Measurements from ENCODE around the gene FBXO31. TPM values are rescaled to one million over a fixed set of nuclear protein-coding genes. Genes with fewer than 3 reads are reported as not detected.

Gene FBXO31
- total RNA-seq, 1 donor from 2014 or later: 93.3 TPM

GRCh38 chr16:87333581-87334331, 49.8 kb downstream of the FBXO31 start:
- no peaks in the 10 kb centered on the region for H3K27me3 ChIP-seq
- no peak overlapping the region for H3K4me3 ChIP-seq
- H3K9me3 ChIP-seq: no peaks in the 10 kb centered on the region
- H3K27ac ChIP-seq: no peak overlapping the region
- no peaks in the 10 kb centered on the region for H3K4me1 ChIP-seq
- H3K36me3 ChIP-seq: peaks cover 4 to 72% of the 10 kb centered on the region in 2 donors
- intact Hi-C loops (cut with DNase I): no loop called here
- TF ChIP-seq, protein P1, sequence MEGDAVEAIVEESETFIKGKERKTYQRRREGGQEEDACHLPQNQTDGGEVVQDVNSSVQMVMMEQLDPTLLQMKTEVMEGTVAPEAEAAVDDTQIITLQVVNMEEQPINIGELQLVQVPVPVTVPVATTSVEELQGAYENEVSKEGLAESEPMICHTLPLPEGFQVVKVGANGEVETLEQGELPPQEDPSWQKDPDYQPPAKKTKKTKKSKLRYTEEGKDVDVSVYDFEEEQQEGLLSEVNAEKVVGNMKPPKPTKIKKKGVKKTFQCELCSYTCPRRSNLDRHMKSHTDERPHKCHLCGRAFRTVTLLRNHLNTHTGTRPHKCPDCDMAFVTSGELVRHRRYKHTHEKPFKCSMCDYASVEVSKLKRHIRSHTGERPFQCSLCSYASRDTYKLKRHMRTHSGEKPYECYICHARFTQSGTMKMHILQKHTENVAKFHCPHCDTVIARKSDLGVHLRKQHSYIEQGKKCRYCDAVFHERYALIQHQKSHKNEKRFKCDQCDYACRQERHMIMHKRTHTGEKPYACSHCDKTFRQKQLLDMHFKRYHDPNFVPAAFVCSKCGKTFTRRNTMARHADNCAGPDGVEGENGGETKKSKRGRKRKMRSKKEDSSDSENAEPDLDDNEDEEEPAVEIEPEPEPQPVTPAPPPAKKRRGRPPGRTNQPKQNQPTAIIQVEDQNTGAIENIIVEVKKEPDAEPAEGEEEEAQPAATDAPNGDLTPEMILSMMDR (IDR thresholded peaks at IDR 0.05): no peak
- no peak for TF ChIP-seq POLR2A (IDR thresholded peaks at IDR 0.05)
- TF ChIP-seq POLR2AphosphoS5 (IDR thresholded peaks at IDR 0.05; ENCODE audit: insufficient read depth in 1 of 2, low read depth in 1 of 2): no peak
- DNase-seq (ENCODE audit: extremely low spot score in 2 of 2): no peak

DNA sequence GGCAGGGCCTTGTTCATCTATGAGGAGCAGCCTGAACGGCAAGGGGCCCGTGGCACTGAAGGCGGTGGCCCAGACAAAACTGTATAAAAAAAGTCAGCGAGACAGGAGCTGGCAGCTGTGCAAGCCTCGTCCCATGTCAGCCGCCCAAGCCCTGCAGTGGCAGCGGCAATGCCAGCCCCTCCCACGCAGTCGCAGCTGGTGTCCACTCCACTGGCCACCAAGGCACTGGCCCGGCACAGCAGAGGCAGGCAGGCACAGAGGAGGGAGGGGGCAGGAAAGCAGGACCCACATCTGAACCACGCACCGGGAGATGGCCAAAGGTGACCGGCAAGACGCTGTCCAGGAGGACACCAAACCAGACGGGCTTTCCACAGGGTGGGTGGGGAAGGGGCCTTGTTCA, 50.5 kb downstream of the FBXO31 start:
- no peak for DNase-seq (ENCODE audit: extremely low spot score in 2 of 2)
- Histone ChIP-seq H3K9me3 (no peaks in the 10 kb centered on the region), H3K36me3 (peaks cover 4 to 72% of the 10 kb centered on the region in 2 donors), H3K4me1 (no peaks in the 10 kb centered on the region), H3K4me3 (no peak overlapping the region), H3K27ac (no peak overlapping the region), H3K27me3 (no peaks in the 10 kb centered on the region)
- TF ChIP-seq, protein P1 (IDR thresholded peaks at IDR 0.05): no peak
- TF ChIP-seq POLR2AphosphoS5 (IDR thresholded peaks at IDR 0.05; ENCODE audit: insufficient read depth in 1 of 2, low read depth in 1 of 2) (no peak), POLR2A (IDR thresholded peaks at IDR 0.05) (no peak)
- intact Hi-C loops (cut with DNase I): no loop called here

DNA sequence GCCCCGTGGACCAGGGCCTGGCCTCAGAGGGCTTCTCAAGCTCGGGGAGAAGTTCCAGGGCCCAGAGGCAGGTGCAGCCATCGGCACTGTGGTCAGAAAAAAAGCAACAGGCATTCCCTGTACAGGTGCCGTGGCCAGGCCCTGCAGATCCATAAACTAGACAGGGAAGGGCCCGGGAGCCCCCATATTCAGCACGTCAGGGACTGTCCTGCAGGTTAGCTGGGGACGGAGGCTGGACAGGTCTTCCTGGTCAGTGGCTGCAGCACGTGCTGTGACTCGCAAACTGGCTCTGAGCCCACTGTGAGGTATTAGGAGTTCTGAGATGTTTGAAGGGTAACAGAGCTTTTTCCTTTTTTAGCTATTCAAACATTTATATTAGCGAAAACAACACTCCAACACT, 51.4 kb downstream of the FBXO31 start:
- no peak for DNase-seq (ENCODE audit: extremely low spot score in 2 of 2)
- Histone ChIP-seq H3K36me3 (peaks cover 4 to 74% of the 10 kb centered on the region in 2 donors), H3K27ac (no peak overlapping the region), H3K27me3 (no peaks in the 10 kb centered on the region), H3K4me3 (no peak overlapping the region), H3K4me1 (no peaks in the 10 kb centered on the region), H3K9me3 (no peaks in the 10 kb centered on the region)
- TF ChIP-seq, protein P1 (IDR thresholded peaks at IDR 0.05): no peak
- TF ChIP-seq POLR2AphosphoS5 (IDR thresholded peaks at IDR 0.05; ENCODE audit: insufficient read depth in 1 of 2, low read depth in 1 of 2) (no peak), POLR2A (IDR thresholded peaks at IDR 0.05) (no peak)
- intact Hi-C loops (cut with DNase I): no loop called here

GRCh38 chr16:87331241-87331801, 52.3 kb downstream of the FBXO31 start:
- Histone ChIP-seq H3K36me3 (peaks cover 4 to 66% of the 10 kb centered on the region in 2 donors), H3K27ac (no peak overlapping the region), H3K27me3 (no peaks in the 10 kb centered on the region), H3K9me3 (no peaks in the 10 kb centered on the region), H3K4me1 (peaks cover 2% of the 10 kb centered on the region), H3K4me3 (no peak overlapping the region)
- DNase-seq (ENCODE audit: extremely low spot score in 2 of 2): no peak
- intact Hi-C loops (cut with DNase I): no loop called here
- TF ChIP-seq POLR2A (IDR thresholded peaks at IDR 0.05): no peak

- H3K4me1 ChIP-seq: peaks cover 8% of the 10 kb centered on the region
- DNase-seq (ENCODE audit: extremely low spot score in 2 of 2): no peak
- H3K27me3 ChIP-seq: no peaks in the 10 kb centered on the region
- H3K9me3 ChIP-seq: no peaks in the 10 kb centered on the region
- intact Hi-C loops (cut with DNase I): no loop called here
- H3K36me3 ChIP-seq: peaks cover 4 to 59% of the 10 kb centered on the region in 2 donors
- no peak overlapping the region for H3K4me3 ChIP-seq
- H3K27ac ChIP-seq: no peak overlapping the region
- TF ChIP-seq, protein P1 (IDR thresholded peaks at IDR 0.05): no peak
- TF ChIP-seq POLR2AphosphoS5 (IDR thresholded peaks at IDR 0.05; ENCODE audit: insufficient read depth in 1 of 2, low read depth in 1 of 2) (no peak), POLR2A (IDR thresholded peaks at IDR 0.05) (no peak)
Measured at GRCh38 chr16:87330646-87331045, 52.9 kb downstream of the FBXO31 start.
